ENCODE measurements around the gene HCN1. TPM values are rescaled to one million over a fixed set of nuclear protein-coding genes. Genes with fewer than 3 reads are reported as not detected.
A peak's percentile ranks its signal among the peaks of the same experiment; 100 is the strongest.

HCN1 gene
- total and polyA plus RNA-seq, 2 of the 13 experiments (the other 11 are each of a cell fraction or from before 2014, with no cell fraction given) = not detected

GRCh38 chr5:45639040-45639439, 57.1 kb downstream of the HCN1 start:
- WGBS (ENCODE audit: low lambda C conversion rate) = 0% methylated on average over 2 of the region's 2 CpGs
- ChIA-PET CTCF (ENCODE audit: low intra/inter-chr PET ratio, low total read pairs) (no interaction called here), POLR2A (no interaction called here)
- BruUV-seq (replicated peaks) = no TSS peak
- Histone ChIP-seq H3K27ac (ENCODE audit: extremely low read length, insufficient read depth, low read length) (no peak overlapping the region), H2AFZ (ENCODE audit: low read length) (no peak overlapping the region), H3K9me3 (ENCODE audit: low read length) (peaks cover 22% of the 10 kb centered on the region), H3K79me2 (ENCODE audit: insufficient read depth, low read length) (no peaks in the 10 kb centered on the region), H3K4me1 (ENCODE audit: insufficient read depth, low read length) (no peaks in the 10 kb centered on the region), H4K20me1 (ENCODE audit: insufficient read depth, low read length) (no peaks in the 10 kb centered on the region), H3K27me3 (ENCODE audit: control insufficient read depth in 1 of 2, insufficient read depth in 2 of 2, low read length in 2 of 2) (no peaks in the 10 kb centered on the region; a peak in 1 of 5 replicates), H3K9ac (ENCODE audit: insufficient read depth, low read depth, low read length) (no peak overlapping the region), H3K4me2 (ENCODE audit: low read depth, low read length) (no peak overlapping the region), H3K4me3 (replicated peaks in 1 of 3; ENCODE audit: insufficient read depth in 1 of 3, low read depth in 2 of 3, low read length in 3 of 3) (no peak overlapping the region), H3K36me3 (replicated peaks in 1 of 2; ENCODE audit: control insufficient read depth in 1 of 2, insufficient read depth in 2 of 2, low read length in 2 of 2) (no peaks in the 10 kb centered on the region)
- intact Hi-C loops (cut with micrococcal nuclease; ENCODE audit: unreplicated experiment) = loop anchor here (1.0 kb wide), 1 partner anchor 601 kb away; no protein-coding TSS in a partner anchor
- FAIRE-seq (peak; percentile 4), ATAC-seq (no peak), DNase-seq (ENCODE audit: low spot score) (no peak)
- in situ Hi-C loops (cut with HindIII; ENCODE audit: extremely low pct_ligation_motif_present, low pct_unique_long_range_greater_than_20kb) = no loop called here
- TF ChIP-seq ZNF589 (CRISPR knock-in tag; conservative IDR thresholded peaks at IDR 0.05) (no peak), KLF11 (CRISPR knock-in tag; IDR thresholded peaks at IDR 0.05) (no peak), ZFX (CRISPR knock-in tag; IDR thresholded peaks at IDR 0.05; ENCODE audit: low read depth) (no peak), ZNF281 (CRISPR knock-in tag; IDR thresholded peaks at IDR 0.05; ENCODE audit: borderline replicate concordance) (no peak), IRF1 (CRISPR knock-in tag; IDR thresholded peaks at IDR 0.05; ENCODE audit: low read depth) (no peak), ZNF431 (CRISPR knock-in tag; IDR thresholded peaks at IDR 0.05; ENCODE audit: borderline replicate concordance, low read depth) (no peak), ZBTB20 (CRISPR knock-in tag; IDR thresholded peaks at IDR 0.05; ENCODE audit: borderline replicate concordance, low read depth) (no peak), ZBTB37 (CRISPR knock-in tag; IDR thresholded peaks at IDR 0.05) (no peak), IRX3 (CRISPR knock-in tag; IDR thresholded peaks at IDR 0.05; ENCODE audit: borderline replicate concordance, low read depth) (no peak), GATAD1 (CRISPR knock-in tag; IDR thresholded peaks at IDR 0.05) (no peak), TOE1 (CRISPR knock-in tag; IDR thresholded peaks at IDR 0.05) (no peak), CEBPZ (IDR thresholded peaks at IDR 0.05; ENCODE audit: low read length) (no peak)

Measured in HepG2 (cell line).